HFFc6 (cell line): Measurements from ENCODE around the gene PDE4A. TPM values are rescaled to one million over a fixed set of nuclear protein-coding genes. Genes with fewer than 3 reads are reported as not detected.

ENCODE experiments used
- DNase-seq: peaks from one replicate; pipeline ENCODE4 v3.0.0-alpha.2; 2018
- H3K27ac Mint-ChIP-seq: 2 replicates; pipeline ENCODE4 v1.8.0; 2020; ENCODE audit warnings: mild to moderate bottlenecking, mixed read lengths
- H3K27me3 Mint-ChIP-seq: 2 replicates; pipeline ENCODE4 v1.8.0; 2021; ENCODE audit warnings: mild to moderate bottlenecking, moderate library complexity, mixed read lengths; ENCODE audit not compliant: insufficient read depth
- H3K36me3 Mint-ChIP-seq: 2 replicates; pipeline ENCODE4 v1.8.0; 2021; ENCODE audit warnings: low read depth, mixed read lengths
- H3K4me1 Mint-ChIP-seq: 2 replicates; pipeline ENCODE4 v1.8.0; 2020; ENCODE audit warnings: low read depth, mixed read lengths
- H3K4me3 Mint-ChIP-seq: 2 replicates; pipeline ENCODE4 v1.8.0; 2020; ENCODE audit warnings: mild to moderate bottlenecking, moderate library complexity, mixed read lengths
- H3K9me3 Mint-ChIP-seq: 2 replicates; pipeline ENCODE4 v1.8.0; 2020; ENCODE audit warnings: mild to moderate bottlenecking, mixed read lengths
- CTCF ChIP-seq: fragments of 200-600 bp; sonication (generic); IDR thresholded peaks from 2 replicates; pipeline ENCODE4 v1.5.0; 2021; ENCODE audit warnings: antibody characterized with exemption, mild to moderate bottlenecking
- total RNA-seq, 6 experiments: library from RNA; stranded (reverse); fragmentation: NEBNext Ultra II Directional; extraction: Animal tissue kit (Norgen Biotek cat#: 25700); gene quantifications; 2 replicates in 1 of 6; 3 replicates in 5 of 6; pipeline ENCODE4 v1.2.3, GENCODE V29; 2021

The PDE4A gene
- total RNA-seq, 6 experiments from 2014 or later, result 10.1 to 18.9 (median 10.8) TPM

- H3K4me1 Mint-ChIP-seq, result peaks cover 41% of the 10 kb centered on the region
- no peak for DNase-seq
- no peaks in the 10 kb centered on the region for H3K9me3 Mint-ChIP-seq
- H3K4me3 Mint-ChIP-seq, result no peak overlapping the region
- TF ChIP-seq CTCF, result no peak
- H3K27me3 Mint-ChIP-seq, result peaks cover 11% of the 10 kb centered on the region
- H3K27ac Mint-ChIP-seq, result no peak overlapping the region
- H3K36me3 Mint-ChIP-seq, result no peaks in the 10 kb centered on the region
Observed at GRCh38 chr19:10427169-10427568, 6.8 kb downstream of the PDE4A start.

- TF ChIP-seq CTCF, result no peak
Observed at GRCh38 chr19:10428996-10429381, 8.7 kb downstream of the PDE4A start.

GRCh38 chr19:10430505-10431253 lies 10.3 kb downstream of the PDE4A start:
- peak overlapping the region; percentile 79 for H3K27ac Mint-ChIP-seq
- H3K36me3 Mint-ChIP-seq, result no peaks in the 10 kb centered on the region
- H3K4me3 Mint-ChIP-seq, result peak overlapping the region; percentile 91
- no peak for DNase-seq
- no peak for TF ChIP-seq CTCF
- H3K9me3 Mint-ChIP-seq, result no peaks in the 10 kb centered on the region
- peaks cover 10% of the 10 kb centered on the region for H3K27me3 Mint-ChIP-seq
- H3K4me1 Mint-ChIP-seq, result peaks cover 34% of the 10 kb centered on the region

More at GRCh38 chr19:10428996-10429381, 8.7 kb downstream of the PDE4A start:
- no peaks in the 10 kb centered on the region for H3K36me3 Mint-ChIP-seq
- H3K4me3 Mint-ChIP-seq, result no peak overlapping the region
- peaks cover 45% of the 10 kb centered on the region for H3K4me1 Mint-ChIP-seq
- peak overlapping the region; percentile 32; the same call in 1 of the 2 replicates for H3K27ac Mint-ChIP-seq
- no peak for DNase-seq
- H3K9me3 Mint-ChIP-seq, result no peaks in the 10 kb centered on the region
- H3K27me3 Mint-ChIP-seq, result peaks cover 11% of the 10 kb centered on the region

- no peak for DNase-seq
- Mint-ChIP-seq H3K27me3 (peaks cover 10% of the 10 kb centered on the region), H3K9me3 (no peaks in the 10 kb centered on the region), H3K27ac (peak overlapping the region; percentile 89), H3K4me1 (peaks cover 34% of the 10 kb centered on the region), H3K4me3 (peak overlapping the region; percentile 91), H3K36me3 (no peaks in the 10 kb centered on the region)
- TF ChIP-seq CTCF, result peak; percentile 21; the same call in 1 of the 2 replicates
Observed at GRCh38 chr19:10431254-10431942, 11.1 kb downstream of the PDE4A start.

- Mint-ChIP-seq H3K36me3 (no peaks in the 10 kb centered on the region), H3K27me3 (peaks cover 10% of the 10 kb centered on the region), H3K27ac (peak overlapping the region; percentile 89; the same call in 1 of the 2 replicates), H3K4me1 (peaks cover 34% of the 10 kb centered on the region), H3K9me3 (no peaks in the 10 kb centered on the region), H3K4me3 (peak overlapping the region; percentile 91)
- DNase-seq, result no peak
- no peak for TF ChIP-seq CTCF
Observed at GRCh38 chr19:10431943-10432735, 11.8 kb downstream of the PDE4A start.
